Medulla oblongata (tissue), 1 donor: ENCODE data around the gene MRGPRF.

ENCODE experiments used
- DNase-seq: peaks from one replicate; pipeline ENCODE4 v3.0.0-alpha.2; 2015; ENCODE audit errors: extremely low spot score

The MRGPRF gene

GRCh38 chr11:69050592-69051380 is 37.7 kb upstream of the MRGPRF start:
- peak; percentile 48 for DNase-seq

GRCh38 chr11:69049490-69049867 is 36.4 kb upstream of the MRGPRF start:
- DNase-seq: no peak

- DNase-seq: peak; percentile 98
Observed at GRCh38 chr11:69048694-69049489, 35.8 kb upstream of the MRGPRF start, which contains the start of gene TPCN2. TPCN2 (plus strand) TSS chr11:69048932; CDS start chr11:69048998, 66 bp downstream.

GRCh38 chr11:69048031-69048693 is 35.1 kb upstream of the MRGPRF start:
- no peak for DNase-seq

GRCh38 chr11:69044111-69045013 is 31.3 kb upstream of the MRGPRF start:
- DNase-seq: peak; percentile 83

GRCh38 chr11:69041516-69041915 is 28.5 kb upstream of the MRGPRF start:
- DNase-seq: no peak

- DNase-seq: no peak
Observed at GRCh38 chr11:69040581-69041260, 27.7 kb upstream of the MRGPRF start.

GRCh38 chr11:69040051-69040450 is 27.0 kb upstream of the MRGPRF start:
- DNase-seq: no peak

- no peak for DNase-seq
Observed at GRCh38 chr11:69039501-69039900, 26.5 kb upstream of the MRGPRF start.

GRCh38 chr11:69037544-69037943 is 24.5 kb upstream of the MRGPRF start:
- DNase-seq: no peak

- no peak for DNase-seq
Observed at GRCh38 chr11:69037074-69037473, 24.0 kb upstream of the MRGPRF start.

- DNase-seq: no peak
Observed at GRCh38 chr11:69035946-69036340, 22.9 kb upstream of the MRGPRF start.

GRCh38 chr11:69035150-69035945 is 22.3 kb upstream of the MRGPRF start:
- DNase-seq: no peak

- no peak for DNase-seq
Observed at GRCh38 chr11:69034123-69034867, 21.2 kb upstream of the MRGPRF start.

- DNase-seq: no peak
Observed at GRCh38 chr11:69033431-69033830, 20.4 kb upstream of the MRGPRF start.

GRCh38 chr11:69032833-69033232 is 19.8 kb upstream of the MRGPRF start:
- DNase-seq: no peak

- no peak for DNase-seq
Observed at GRCh38 chr11:69030301-69030700, 17.3 kb upstream of the MRGPRF start.

GRCh38 chr11:69027704-69028372 is 14.8 kb upstream of the MRGPRF start:
- DNase-seq: no peak

- DNase-seq: no peak
Observed at GRCh38 chr11:69024509-69024908, 11.5 kb upstream of the MRGPRF start.
